SH-SY5Y (cell line): Measurements from ENCODE around the gene FBXW8.

Experiments
- GATA2 ChIP-seq: IDR thresholded peaks from 2 replicates; pipeline ENCODE4 v1.6.1; 2011; ENCODE audit warnings: mild to moderate bottlenecking, low read depth, low read length
- GATA3 ChIP-seq: IDR thresholded peaks from 2 replicates; pipeline ENCODE4 v1.6.1; 2011; ENCODE audit warnings: low read depth, mild to moderate bottlenecking, low read length, moderate library complexity

GRCh38 chr12:116884871-116885270 lies 25.9 kb upstream of the FBXW8 start:
- TF ChIP-seq GATA2 (no peak), GATA3 (no peak)
